ENCODE data around the gene PCDH9. TPM values are rescaled to one million over a fixed set of nuclear protein-coding genes. Genes with fewer than 3 reads are reported as not detected.

The PCDH9 gene
- total and polyA plus RNA-seq, 2 of the 13 experiments (the other 11 are each of a cell fraction or from before 2014, with no cell fraction given), result 0.09 TPM; not detected in 1

DNA sequence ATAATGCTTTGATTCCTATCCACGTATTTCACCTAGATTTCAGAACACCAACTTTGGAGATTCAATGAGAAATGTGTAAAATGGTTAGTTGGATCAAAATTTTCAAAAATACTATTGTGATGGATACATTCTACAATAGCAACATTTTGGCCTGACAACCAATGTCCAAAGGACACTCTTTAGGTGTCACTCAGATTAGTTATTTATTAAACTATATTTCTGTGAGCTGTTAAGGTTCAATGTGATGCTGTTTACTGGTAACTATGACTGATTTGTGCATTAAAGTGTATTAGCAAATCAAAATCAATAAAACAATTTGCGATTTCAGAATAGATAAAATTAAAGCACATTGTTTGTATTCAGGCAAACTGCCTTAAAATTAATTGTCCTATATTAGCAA lies 149.8 kb downstream of the PCDH9 start (continued):
- TF ChIP-seq SIX1 (CRISPR knock-in tag; IDR thresholded peaks at IDR 0.05; ENCODE audit: borderline replicate concordance) (no peak), ZFP41 (CRISPR knock-in tag; IDR thresholded peaks at IDR 0.05; ENCODE audit: borderline replicate concordance) (no peak)
- TF ChIP-seq, protein P1, sequence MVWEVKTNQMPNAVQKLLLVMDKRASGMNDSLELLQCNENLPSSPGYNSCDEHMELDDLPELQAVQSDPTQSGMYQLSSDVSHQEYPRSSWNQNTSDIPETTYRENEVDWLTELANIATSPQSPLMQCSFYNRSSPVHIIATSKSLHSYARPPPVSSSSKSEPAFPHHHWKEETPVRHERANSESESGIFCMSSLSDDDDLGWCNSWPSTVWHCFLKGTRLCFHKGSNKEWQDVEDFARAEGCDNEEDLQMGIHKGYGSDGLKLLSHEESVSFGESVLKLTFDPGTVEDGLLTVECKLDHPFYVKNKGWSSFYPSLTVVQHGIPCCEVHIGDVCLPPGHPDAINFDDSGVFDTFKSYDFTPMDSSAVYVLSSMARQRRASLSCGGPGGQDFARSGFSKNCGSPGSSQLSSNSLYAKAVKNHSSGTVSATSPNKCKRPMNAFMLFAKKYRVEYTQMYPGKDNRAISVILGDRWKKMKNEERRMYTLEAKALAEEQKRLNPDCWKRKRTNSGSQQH (CRISPR knock-in tag; IDR thresholded peaks at IDR 0.05; ENCODE audit: low read depth), result no peak
- TF ChIP-seq, protein P2, sequence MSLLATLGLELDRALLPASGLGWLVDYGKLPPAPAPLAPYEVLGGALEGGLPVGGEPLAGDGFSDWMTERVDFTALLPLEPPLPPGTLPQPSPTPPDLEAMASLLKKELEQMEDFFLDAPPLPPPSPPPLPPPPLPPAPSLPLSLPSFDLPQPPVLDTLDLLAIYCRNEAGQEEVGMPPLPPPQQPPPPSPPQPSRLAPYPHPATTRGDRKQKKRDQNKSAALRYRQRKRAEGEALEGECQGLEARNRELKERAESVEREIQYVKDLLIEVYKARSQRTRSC (CRISPR knock-in tag; IDR thresholded peaks at IDR 0.05; ENCODE audit: low read depth), result no peak

DNA sequence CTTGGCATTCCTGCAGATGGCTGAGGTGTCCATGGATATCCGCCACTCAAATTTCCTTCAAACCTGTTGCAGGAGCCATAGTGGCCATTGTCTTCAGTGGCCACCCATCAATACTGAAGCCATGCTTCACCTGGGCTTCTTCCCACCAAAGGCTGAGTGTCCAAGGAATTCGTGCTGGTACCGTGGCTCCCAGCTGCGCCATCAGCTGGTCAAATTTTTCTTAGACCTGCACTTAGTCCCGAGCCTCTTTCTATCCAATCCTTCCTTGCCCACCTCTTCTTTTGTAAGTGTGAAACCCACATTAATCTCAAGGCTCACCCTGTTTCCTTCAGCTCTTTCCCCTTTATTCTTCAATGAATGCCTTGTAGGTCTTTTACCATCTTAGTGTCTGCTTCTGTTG lies 152.1 kb downstream of the PCDH9 start:
- WGBS (ENCODE audit: low lambda C conversion rate), result 19% methylated on average over 5 of the region's 5 CpGs
- intact Hi-C loops (cut with micrococcal nuclease; ENCODE audit: unreplicated experiment), result no loop called here
- TF ChIP-seq, protein P3, sequence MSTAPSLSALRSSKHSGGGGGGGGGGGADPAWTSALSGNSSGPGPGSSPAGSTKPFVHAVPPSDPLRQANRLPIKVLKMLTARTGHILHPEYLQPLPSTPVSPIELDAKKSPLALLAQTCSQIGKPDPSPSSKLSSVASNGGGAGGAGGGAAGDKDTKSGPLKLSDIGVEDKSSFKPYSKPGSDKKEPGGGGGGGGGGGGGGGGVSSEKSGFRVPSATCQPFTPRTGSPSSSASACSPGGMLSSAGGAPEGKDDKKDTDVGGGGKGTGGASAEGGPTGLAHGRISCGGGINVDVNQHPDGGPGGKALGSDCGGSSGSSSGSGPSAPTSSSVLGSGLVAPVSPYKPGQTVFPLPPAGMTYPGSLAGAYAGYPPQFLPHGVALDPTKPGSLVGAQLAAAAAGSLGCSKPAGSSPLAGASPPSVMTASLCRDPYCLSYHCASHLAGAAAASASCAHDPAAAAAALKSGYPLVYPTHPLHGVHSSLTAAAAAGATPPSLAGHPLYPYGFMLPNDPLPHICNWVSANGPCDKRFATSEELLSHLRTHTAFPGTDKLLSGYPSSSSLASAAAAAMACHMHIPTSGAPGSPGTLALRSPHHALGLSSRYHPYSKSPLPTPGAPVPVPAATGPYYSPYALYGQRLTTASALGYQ (CRISPR knock-in tag; IDR thresholded peaks at IDR 0.05), result no peak
- TF ChIP-seq XBP1 (CRISPR knock-in tag; IDR thresholded peaks at IDR 0.05) (no peak), KLF13 (CRISPR knock-in tag; IDR thresholded peaks at IDR 0.05) (no peak), ZNF746 (CRISPR knock-in tag; IDR thresholded peaks at IDR 0.05) (no peak)
- TF ChIP-seq, protein P4, sequence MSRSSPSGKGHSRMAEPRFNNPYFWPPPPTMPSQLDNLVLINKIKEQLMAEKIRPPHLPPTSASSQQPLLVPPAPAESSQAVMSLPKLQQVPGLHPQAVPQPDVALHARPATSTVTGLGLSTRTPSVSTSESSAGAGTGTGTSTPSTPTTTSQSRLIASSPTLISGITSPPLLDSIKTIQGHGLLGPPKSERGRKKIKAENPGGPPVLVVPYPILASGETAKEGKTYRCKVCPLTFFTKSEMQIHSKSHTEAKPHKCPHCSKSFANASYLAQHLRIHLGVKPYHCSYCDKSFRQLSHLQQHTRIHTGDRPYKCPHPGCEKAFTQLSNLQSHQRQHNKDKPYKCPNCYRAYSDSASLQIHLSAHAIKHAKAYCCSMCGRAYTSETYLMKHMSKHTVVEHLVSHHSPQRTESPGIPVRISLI (CRISPR knock-in tag; IDR thresholded peaks at IDR 0.05; ENCODE audit: borderline replicate concordance), result no peak
- TF ChIP-seq, protein P5, sequence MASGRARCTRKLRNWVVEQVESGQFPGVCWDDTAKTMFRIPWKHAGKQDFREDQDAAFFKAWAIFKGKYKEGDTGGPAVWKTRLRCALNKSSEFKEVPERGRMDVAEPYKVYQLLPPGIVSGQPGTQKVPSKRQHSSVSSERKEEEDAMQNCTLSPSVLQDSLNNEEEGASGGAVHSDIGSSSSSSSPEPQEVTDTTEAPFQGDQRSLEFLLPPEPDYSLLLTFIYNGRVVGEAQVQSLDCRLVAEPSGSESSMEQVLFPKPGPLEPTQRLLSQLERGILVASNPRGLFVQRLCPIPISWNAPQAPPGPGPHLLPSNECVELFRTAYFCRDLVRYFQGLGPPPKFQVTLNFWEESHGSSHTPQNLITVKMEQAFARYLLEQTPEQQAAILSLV (CRISPR knock-in tag; IDR thresholded peaks at IDR 0.05; ENCODE audit: borderline replicate concordance), result no peak
- TF ChIP-seq, protein P6, sequence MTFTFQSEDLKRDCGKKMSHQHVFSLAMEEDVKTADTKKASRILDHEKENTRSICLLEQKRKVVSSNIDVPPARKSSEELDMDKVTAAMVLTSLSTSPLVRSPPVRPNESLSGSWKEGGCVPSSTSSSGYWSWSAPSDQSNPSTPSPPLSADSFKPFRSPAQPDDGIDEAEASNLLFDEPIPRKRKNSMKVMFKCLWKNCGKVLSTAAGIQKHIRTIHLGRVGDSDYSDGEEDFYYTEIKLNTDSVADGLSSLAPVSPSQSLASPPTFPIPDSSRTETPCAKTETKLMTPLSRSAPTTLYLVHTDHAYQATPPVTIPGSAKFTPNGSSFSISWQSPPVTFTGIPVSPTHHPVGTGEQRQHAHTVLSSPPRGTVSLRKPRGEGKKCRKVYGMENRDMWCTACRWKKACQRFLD (CRISPR knock-in tag; IDR thresholded peaks at IDR 0.05; ENCODE audit: borderline replicate concordance), result no peak
- TF ChIP-seq, protein P7, sequence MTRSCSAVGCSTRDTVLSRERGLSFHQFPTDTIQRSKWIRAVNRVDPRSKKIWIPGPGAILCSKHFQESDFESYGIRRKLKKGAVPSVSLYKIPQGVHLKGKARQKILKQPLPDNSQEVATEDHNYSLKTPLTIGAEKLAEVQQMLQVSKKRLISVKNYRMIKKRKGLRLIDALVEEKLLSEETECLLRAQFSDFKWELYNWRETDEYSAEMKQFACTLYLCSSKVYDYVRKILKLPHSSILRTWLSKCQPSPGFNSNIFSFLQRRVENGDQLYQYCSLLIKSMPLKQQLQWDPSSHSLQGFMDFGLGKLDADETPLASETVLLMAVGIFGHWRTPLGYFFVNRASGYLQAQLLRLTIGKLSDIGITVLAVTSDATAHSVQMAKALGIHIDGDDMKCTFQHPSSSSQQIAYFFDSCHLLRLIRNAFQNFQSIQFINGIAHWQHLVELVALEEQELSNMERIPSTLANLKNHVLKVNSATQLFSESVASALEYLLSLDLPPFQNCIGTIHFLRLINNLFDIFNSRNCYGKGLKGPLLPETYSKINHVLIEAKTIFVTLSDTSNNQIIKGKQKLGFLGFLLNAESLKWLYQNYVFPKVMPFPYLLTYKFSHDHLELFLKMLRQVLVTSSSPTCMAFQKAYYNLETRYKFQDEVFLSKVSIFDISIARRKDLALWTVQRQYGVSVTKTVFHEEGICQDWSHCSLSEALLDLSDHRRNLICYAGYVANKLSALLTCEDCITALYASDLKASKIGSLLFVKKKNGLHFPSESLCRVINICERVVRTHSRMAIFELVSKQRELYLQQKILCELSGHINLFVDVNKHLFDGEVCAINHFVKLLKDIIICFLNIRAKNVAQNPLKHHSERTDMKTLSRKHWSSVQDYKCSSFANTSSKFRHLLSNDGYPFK (CRISPR knock-in tag; IDR thresholded peaks at IDR 0.05; ENCODE audit: borderline replicate concordance), result no peak

More for the DNA sequence above, 152.1 kb downstream of the PCDH9 start:
- no peak overlapping the region for H2AFZ ChIP-seq (ENCODE audit: low read length)
- ChIA-PET CTCF (ENCODE audit: low intra/inter-chr PET ratio, low total read pairs) (no interaction called here), POLR2A (no interaction called here)
- ATAC-seq, result no peak
- no peak overlapping the region for H3K4me3 ChIP-seq (replicated peaks in 1 of 3; ENCODE audit: insufficient read depth in 1 of 3, low read depth in 2 of 3, low read length in 3 of 3)
- H3K79me2 ChIP-seq (ENCODE audit: insufficient read depth, low read length), result no peaks in the 10 kb centered on the region
- no TSS peak for BruUV-seq (replicated peaks)
- DNase-seq (ENCODE audit: low spot score), result no peak
- no peak overlapping the region for H3K4me2 ChIP-seq (ENCODE audit: low read depth, low read length)
- H3K9me3 ChIP-seq (ENCODE audit: low read length), result no peaks in the 10 kb centered on the region
- no peak overlapping the region for H3K9ac ChIP-seq (ENCODE audit: insufficient read depth, low read depth, low read length)
- in situ Hi-C loops (cut with HindIII; ENCODE audit: extremely low pct_ligation_motif_present, low pct_unique_long_range_greater_than_20kb), result no loop called here
- no peaks in the 10 kb centered on the region for H3K4me1 ChIP-seq (ENCODE audit: insufficient read depth, low read length)
- H3K36me3 ChIP-seq (replicated peaks in 1 of 2; ENCODE audit: control insufficient read depth in 1 of 2, insufficient read depth in 2 of 2, low read length in 2 of 2), result no peaks in the 10 kb centered on the region
- H3K27me3 ChIP-seq (ENCODE audit: control insufficient read depth in 1 of 2, insufficient read depth in 2 of 2, low read length in 2 of 2), result no peaks in the 10 kb centered on the region
- no peak for FAIRE-seq
- H4K20me1 ChIP-seq (ENCODE audit: insufficient read depth, low read length), result no peaks in the 10 kb centered on the region
- H3K27ac ChIP-seq (ENCODE audit: extremely low read length, insufficient read depth, low read length), result no peak overlapping the region
